Panc1 (cell line): ENCODE results near the gene ADCY1. TPM values are rescaled to one million over a fixed set of nuclear protein-coding genes. Genes with fewer than 3 reads are reported as not detected.

Source experiments
- ATAC-seq: fragments of 200-7000 bp; cut with Tn5 transposase; 2 replicates; pipeline ENCODE4 v1.9.1; 2020; ENCODE audit warnings: mild to moderate bottlenecking, moderate library complexity
- BruUV-seq: library from RNA; stranded (reverse); fragments of 400-500 nt; replicated peaks from 2 replicates; lab custom pipeline; 2021; lab: Mats Ljungman, UMichigan
- CTCF ChIA-PET: fragments of 300-600 bp; sonication (Branson Sonifier 250); formaldehyde crosslinking; loops from one replicate; lab custom pipeline; 2022; ENCODE audit warnings: antibody characterized with exemption; lab: Charles Lee
- POLR2A ChIA-PET: fragments of 300-600 bp; sonication (Branson Sonifier 250); formaldehyde crosslinking; loops from one replicate; lab custom pipeline; 2022; ENCODE audit warnings: antibody characterized with exemption; lab: Charles Lee
- DNase-seq: peaks from one replicate; pipeline ENCODE4 v3.0.0-alpha.2; 2010; ENCODE audit warnings: low read depth, low spot score
- H3K27ac ChIP-seq: 2 replicates; pipeline ENCODE4 v1.5.1; 2011; ENCODE audit warnings: mild to moderate bottlenecking, low read length, inconsistent platforms
- H3K27me3 ChIP-seq: fragments of 200-500 bp; sonication (Bioruptor generic); 2 replicates; pipeline ENCODE4 v1.6.0; 2014; ENCODE audit warnings: low read length, inconsistent platforms; ENCODE audit not compliant: control insufficient read depth, insufficient read depth
- H3K36me3 ChIP-seq: fragments of 200-500 bp; sonication (Bioruptor generic); 2 replicates; pipeline ENCODE4 v1.5.1; 2014; ENCODE audit warnings: inconsistent platforms, mild to moderate bottlenecking, low read length, moderate library complexity; ENCODE audit not compliant: control insufficient read depth, insufficient read depth
- H3K4me1 ChIP-seq: 2 replicates; pipeline ENCODE4 v1.5.1; 2011; ENCODE audit warnings: inconsistent platforms, mild to moderate bottlenecking, low read length, moderate library complexity; ENCODE audit not compliant: control insufficient read depth, insufficient read depth
- H3K4me3 ChIP-seq, 2 experiments: 2 replicates each; pipeline ENCODE4 v1.5.1; 2011 to 2012; ENCODE audit warnings: low read depth in 2 of 2, low read length in 2 of 2, mild to moderate bottlenecking in 2 of 2, inconsistent platforms in 1 of 2, moderate library complexity in 1 of 2
- H3K9me3 ChIP-seq: fragments of 200-500 bp; sonication (Bioruptor generic); 2 replicates; pipeline ENCODE4 v1.5.1; 2014; ENCODE audit warnings: low read depth, mild to moderate bottlenecking, inconsistent platforms, low read length, moderate library complexity; ENCODE audit not compliant: control insufficient read depth, insufficient read depth
- CTCF ChIP-seq: fragments of 450-650 bp; IDR thresholded peaks from 2 replicates; pipeline ENCODE4 v1.5.1; 2017; ENCODE audit warnings: mild to moderate bottlenecking
- POLR2AphosphoS5 ChIP-seq: IDR thresholded peaks from 2 replicates; pipeline ENCODE4 v1.6.1; 2012; ENCODE audit warnings: mild to moderate bottlenecking, low read depth, low read length, moderate library complexity
- SIN3A ChIP-seq: IDR thresholded peaks from 2 replicates; pipeline ENCODE4 v1.6.1; 2012; ENCODE audit warnings: low read depth, mild to moderate bottlenecking, low read length, moderate library complexity, borderline replicate concordance; ENCODE audit not compliant: insufficient read depth
- TCF7L2 ChIP-seq: IDR thresholded peaks from 2 replicates; pipeline ENCODE4 v1.6.1; 2011; ENCODE audit warnings: mild to moderate bottlenecking, low read depth, low read length, inconsistent platforms
- in situ Hi-C: cut with HindIII; loops from 2 replicates; pipeline ENCODE4 v1.10.0; 2016; ENCODE audit warnings: low sequenced_read_pairs, low pct_unique_long_range_greater_than_20kb
- intact Hi-C: fragments of 100-400 bp; cut with micrococcal nuclease; formaldehyde crosslinking; loops from one replicate; pipeline ENCODE4 v1.10.0; 2022; ENCODE audit not compliant: unreplicated experiment
- total RNA-seq: library from RNA; stranded (reverse); gene quantifications from one replicate; pipeline ENCODE4 v1.2.1, GENCODE V29; 2021; ENCODE audit not compliant: unreplicated experiment
- TF ChIP-seq, protein P1 (sequence below), 2 experiments: IDR thresholded peaks; 2 replicates each; pipeline ENCODE4 v1.6.1; 2011 to 2012; ENCODE audit warnings: low read depth in 2 of 2, control low read depth in 1 of 2, low read length in 1 of 2, mild to moderate bottlenecking in 1 of 2, moderate library complexity in 1 of 2; ENCODE audit not compliant: insufficient read depth in 1 of 2

ADCY1 gene
- total RNA-seq, 1 experiment from 2014 or later = 2.1 TPM

DNA sequence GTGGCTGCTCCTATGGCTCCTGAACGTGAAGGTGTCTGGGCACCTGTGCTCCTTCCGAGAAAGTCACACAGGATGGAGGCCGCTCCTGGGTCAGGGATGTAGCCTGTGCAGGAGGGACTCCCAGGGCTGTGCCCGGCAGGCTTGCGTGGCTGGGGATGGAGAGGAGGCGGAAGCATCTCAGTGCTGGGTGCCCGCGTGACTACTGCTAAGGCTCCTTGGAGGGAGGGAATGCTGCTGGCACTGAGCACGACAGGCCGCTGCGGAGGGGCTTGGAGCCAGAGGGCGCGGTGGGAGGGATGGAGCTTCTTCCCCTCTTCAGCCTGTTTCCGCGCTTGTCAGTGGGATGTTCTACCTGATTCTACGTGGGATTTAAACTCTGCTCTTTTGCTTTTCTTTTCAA is 35.0 kb downstream of the ADCY1 start:
- BruUV-seq = no TSS peak
- H3K27ac ChIP-seq = no peak overlapping the region
- DNase-seq (no peak), ATAC-seq (no peak)
- no peak for TF ChIP-seq POLR2AphosphoS5
- TF ChIP-seq CTCF = no peak
- no peak for TF ChIP-seq SIN3A
- no peak for TF ChIP-seq TCF7L2
- TF ChIP-seq, protein P1, sequence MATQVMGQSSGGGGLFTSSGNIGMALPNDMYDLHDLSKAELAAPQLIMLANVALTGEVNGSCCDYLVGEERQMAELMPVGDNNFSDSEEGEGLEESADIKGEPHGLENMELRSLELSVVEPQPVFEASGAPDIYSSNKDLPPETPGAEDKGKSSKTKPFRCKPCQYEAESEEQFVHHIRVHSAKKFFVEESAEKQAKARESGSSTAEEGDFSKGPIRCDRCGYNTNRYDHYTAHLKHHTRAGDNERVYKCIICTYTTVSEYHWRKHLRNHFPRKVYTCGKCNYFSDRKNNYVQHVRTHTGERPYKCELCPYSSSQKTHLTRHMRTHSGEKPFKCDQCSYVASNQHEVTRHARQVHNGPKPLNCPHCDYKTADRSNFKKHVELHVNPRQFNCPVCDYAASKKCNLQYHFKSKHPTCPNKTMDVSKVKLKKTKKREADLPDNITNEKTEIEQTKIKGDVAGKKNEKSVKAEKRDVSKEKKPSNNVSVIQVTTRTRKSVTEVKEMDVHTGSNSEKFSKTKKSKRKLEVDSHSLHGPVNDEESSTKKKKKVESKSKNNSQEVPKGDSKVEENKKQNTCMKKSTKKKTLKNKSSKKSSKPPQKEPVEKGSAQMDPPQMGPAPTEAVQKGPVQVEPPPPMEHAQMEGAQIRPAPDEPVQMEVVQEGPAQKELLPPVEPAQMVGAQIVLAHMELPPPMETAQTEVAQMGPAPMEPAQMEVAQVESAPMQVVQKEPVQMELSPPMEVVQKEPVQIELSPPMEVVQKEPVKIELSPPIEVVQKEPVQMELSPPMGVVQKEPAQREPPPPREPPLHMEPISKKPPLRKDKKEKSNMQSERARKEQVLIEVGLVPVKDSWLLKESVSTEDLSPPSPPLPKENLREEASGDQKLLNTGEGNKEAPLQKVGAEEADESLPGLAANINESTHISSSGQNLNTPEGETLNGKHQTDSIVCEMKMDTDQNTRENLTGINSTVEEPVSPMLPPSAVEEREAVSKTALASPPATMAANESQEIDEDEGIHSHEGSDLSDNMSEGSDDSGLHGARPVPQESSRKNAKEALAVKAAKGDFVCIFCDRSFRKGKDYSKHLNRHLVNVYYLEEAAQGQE (IDR thresholded peaks at IDR 0.05; ENCODE audit: insufficient read depth in 1 of 2, low read depth in 2 of 2, low read length in 1 of 2) = no peak
- H3K9me3 ChIP-seq = no peaks in the 10 kb centered on the region
- H3K4me1 ChIP-seq = no peaks in the 10 kb centered on the region
- ChIA-PET CTCF (no interaction called here), POLR2A (no interaction called here)
- no peak overlapping the region for H3K4me3 ChIP-seq
- in situ Hi-C loops = no loop called here
- intact Hi-C loops = no loop called here
- no peaks in the 10 kb centered on the region for H3K27me3 ChIP-seq
- no peaks in the 10 kb centered on the region for H3K36me3 ChIP-seq

DNA sequence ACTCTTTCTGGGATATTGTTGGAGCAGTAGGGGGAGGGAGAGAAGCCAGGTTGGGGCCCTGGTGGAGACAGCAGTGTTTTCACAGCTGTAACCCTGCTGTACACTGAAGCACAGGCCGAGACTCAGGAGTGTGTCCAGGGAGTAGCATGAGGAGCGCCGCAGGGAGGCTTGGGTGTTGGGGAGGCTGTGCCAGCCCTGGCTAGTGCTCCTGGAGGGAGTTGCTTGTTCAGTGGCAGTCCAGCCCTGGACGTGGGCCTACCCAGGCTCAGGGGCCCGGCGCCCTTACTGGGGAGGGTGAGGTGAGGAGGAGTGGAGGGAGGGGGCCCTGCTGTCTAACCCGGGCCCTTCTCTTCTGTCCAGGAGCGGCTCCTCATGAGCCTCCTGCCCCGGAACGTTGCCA is 35.9 kb downstream of the ADCY1 start:
- H3K9me3 ChIP-seq = no peaks in the 10 kb centered on the region
- ChIA-PET CTCF (no interaction called here), POLR2A (no interaction called here)
- no peak overlapping the region for H3K27ac ChIP-seq
- ATAC-seq = no peak
- H3K36me3 ChIP-seq = no peaks in the 10 kb centered on the region
- DNase-seq = no peak
- H3K27me3 ChIP-seq = no peaks in the 10 kb centered on the region
- no peak overlapping the region for H3K4me3 ChIP-seq
- no peaks in the 10 kb centered on the region for H3K4me1 ChIP-seq
- in situ Hi-C loops = no loop called here
- TF ChIP-seq, protein P1 (IDR thresholded peaks at IDR 0.05; ENCODE audit: insufficient read depth in 1 of 2, low read depth in 2 of 2, low read length in 1 of 2) = no peak
- no peak for TF ChIP-seq SIN3A
- TF ChIP-seq TCF7L2 = no peak
- no peak for TF ChIP-seq CTCF
- TF ChIP-seq POLR2AphosphoS5 = no peak
- intact Hi-C loops = no loop called here
- no TSS peak for BruUV-seq
